Left renal cortex interstitium (tissue), 4 donors: ENCODE results near the gene F2RL3. TPM values are rescaled to one million over a fixed set of nuclear protein-coding genes. Genes with fewer than 3 reads are reported as not detected.

Experiments
- DNase-seq, 4 donors: peaks; one replicate each; pipeline ENCODE4 v3.0.0-alpha.2; 2013; ENCODE audit warnings: low read depth in 4 of 4, low spot score in 2 of 4, missing footprints in 1 of 4
- polyA plus RNA-seq, 4 donors: library from polyadenylated mRNA; unstranded; fragments of 120-200 nt; gene quantifications; one replicate each; pipeline ENCODE4 v1.2.1, GENCODE V29; 2013; ENCODE audit not compliant: insufficient read length in 4 of 4

Gene F2RL3
- 1 to 10 TPM in 3 of 4 donors, under 1 TPM in 1; 0.96 to 1.3 (median 1.2) TPM for polyA plus RNA-seq

DNA sequence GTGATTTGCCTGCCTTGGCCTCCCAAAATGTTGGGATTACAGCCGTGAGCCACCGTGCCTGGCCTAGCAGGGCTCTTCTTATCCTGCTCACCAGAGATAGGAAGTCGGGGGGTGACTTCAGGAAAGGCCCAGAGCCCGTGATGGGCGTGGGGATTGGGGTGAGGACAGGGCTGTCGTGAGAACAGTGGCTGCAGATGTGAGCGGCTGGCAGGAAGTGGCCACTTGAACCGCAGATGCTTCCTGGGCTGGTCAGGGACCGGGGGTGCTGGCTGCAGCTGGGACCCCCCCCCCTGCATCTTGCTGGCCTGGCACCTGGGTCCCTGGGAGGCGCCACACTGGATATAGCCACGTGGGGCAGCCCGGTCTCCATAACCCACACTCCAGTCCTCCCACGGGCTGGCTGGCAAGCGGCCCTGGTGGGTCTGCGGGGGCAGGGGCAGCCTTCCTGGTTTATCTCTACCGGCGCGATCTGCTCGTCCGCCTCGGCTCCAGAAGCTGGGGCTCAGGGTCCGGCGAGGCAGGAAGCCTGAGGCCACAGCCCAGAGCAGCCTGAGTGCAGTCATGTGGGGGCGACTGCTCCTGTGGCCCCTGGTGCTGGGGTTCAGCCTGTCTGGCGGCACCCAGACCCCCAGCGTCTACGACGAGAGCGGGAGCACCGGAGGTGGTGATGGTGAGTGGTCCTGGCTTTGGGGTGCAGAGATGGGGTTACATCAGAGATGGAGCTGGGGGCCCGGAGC lies at the start of gene F2RL3:
Gene F2RL3, plus strand, starts transcription at position 371 of the 737 bp plus-strand sequence. Its CDS starts 191 bp downstream, at position 562.
- peak in 1 of 4 donors; percentile 20 for DNase-seq

DNA sequence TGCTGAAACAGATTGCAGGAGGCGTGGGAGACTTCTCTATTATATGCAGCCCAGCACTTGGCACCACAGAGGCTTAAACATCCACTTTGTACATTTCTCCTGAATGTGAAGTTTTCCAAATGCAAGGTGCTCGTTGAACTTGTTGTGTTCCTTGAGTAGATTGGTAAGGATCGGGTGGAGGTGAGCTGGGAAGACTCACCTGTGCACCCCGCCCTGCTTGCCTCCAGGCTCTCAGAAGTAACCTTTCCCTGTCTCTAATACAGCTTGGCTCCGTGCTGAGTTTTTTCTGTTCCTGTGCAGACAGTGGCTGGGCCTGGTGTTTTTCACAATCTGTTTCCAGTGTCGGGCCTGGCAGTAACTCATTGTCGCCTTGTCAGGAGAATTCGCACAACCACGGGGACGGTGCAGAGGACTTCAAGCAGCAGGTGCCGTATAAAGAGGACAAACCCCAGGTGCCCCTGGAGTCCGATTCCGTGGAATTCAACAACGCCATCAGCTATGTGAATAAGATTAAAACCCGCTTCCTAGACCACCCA lies 47.3 kb upstream of the F2RL3 start:
- no peak for DNase-seq

DNA sequence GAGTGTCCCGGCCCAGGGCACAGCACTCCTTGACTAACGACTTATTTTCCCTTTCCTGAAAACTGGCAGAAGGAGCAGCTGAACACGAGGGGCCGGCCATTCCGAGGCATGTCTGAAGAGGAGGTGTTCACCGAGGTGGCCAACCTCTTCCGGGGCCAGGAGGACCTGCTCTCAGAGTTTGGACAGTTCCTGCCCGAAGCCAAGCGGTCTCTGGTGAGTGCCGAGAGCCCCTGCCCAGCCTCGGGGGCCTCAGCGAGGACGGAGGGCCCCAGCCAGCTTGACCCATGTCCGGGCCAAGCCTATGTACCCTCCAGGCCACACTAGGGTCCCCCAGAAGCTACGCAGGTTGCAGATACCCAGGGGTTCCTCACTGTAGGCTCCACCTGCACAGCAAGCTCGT lies 41.9 kb upstream of the F2RL3 start:
- DNase-seq, result no peak

DNA sequence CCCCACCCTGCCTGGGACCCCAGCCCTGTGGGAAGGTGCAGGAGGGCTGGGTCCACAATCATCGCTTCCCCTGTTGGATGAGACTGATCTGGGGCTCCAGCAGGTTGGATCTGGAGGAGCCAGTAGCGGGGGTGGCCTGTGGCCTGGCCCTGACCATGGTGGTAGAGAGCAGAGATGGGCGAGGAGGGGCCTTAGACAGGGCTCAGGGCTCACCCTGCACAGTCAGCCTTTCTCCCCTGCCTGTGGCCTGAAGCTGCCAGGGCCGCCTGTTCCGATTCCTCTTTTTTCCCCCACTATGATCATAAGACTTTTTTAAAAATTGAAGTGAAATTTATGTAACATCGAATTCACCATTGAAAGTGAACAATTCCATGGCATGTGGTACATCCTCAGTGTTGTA lies 41.4 kb upstream of the F2RL3 start:
- DNase-seq, result no peak

DNA sequence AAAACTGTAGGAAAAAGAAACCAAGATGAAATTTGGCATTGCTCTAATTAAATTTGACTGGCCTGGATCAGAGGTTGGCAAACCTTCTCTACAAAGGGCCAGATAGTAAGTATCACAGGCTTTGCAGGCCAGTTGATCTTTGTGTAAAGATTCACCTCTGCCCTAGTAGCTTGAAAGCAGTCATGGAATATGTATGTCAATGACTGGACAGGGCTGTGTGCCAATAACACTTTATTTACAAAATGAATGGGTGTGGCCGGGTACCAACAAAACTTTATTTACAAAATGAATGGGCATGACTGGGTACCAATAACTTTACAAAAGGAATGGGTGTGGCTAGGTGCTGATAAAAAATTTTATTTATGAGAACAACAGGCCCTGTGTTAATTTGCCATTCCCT lies 39.6 kb upstream of the F2RL3 start:
- DNase-seq, result no peak

DNA sequence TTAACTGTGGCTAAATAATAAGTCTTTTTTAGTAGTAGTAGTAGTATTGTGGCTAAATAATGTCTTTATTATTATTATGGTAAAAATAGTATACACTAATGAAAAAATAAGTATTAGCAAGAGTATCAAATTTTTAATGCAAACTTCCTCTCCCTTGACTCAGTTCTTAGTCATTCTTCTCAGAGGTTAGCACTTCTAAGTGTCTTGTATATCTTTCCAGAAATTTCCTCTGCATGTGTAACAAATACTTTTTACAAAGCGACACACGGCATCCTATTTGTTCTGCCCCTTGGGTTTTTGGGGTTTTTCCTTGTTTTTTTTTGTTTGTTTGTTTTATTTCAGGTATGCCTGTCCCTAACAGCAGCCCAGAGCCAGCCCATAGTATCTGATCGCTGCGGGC lies 38.7 kb upstream of the F2RL3 start:
- DNase-seq, result no peak

DNA sequence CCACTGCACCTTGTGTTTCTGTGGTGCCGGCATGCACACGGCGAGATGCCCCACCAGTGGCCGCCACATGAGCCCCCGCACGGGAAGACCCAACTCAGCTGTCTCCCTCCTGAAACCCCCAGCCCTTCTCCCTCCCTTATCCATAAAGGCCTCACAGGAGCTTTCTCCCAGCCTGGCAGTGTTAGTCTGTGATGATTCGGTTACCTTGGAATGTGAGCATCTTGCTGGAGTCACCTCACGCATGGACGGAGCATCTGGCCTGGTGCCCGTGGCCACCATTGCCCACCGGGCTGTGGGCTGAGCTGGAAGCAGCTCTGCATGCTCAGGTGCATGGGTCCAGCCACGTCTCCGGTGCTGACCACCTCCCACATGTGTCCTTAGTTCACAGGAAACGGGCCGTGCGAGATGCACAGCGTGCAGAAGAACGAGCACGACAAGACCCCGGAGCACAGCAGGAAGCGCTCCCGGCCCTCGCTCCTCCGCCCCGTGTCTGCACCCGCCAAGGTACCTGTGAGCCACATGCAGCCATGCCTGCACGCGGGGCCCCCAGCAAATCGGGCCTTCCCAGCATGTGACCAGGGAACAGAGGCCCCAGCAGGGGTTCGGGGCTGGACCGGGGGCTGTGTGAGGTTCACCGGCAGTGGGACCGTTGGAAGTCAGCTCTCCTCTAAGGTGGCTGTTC lies 37.6 kb upstream of the F2RL3 start:
- no peak for DNase-seq

DNA sequence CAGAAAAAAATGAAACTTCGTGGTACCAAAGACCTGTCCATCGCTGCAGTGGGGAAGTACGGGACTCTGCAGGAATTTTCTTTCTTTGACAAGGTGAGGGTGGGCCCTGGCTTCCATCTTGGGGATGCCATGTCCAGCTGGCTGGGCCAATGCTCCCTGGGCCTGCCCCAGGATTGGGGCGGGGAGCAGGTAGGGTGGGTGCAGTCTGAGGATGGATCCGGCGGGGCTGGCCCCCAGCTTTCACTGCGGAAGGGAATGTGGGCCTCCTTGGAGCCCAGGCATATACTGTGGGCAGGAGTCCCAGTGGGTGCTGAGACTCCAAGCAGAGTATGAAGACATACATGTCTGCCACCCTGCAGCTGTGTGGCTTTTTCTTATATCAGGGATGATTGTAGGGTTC lies 35.7 kb upstream of the F2RL3 start:
- no peak for DNase-seq

DNA sequence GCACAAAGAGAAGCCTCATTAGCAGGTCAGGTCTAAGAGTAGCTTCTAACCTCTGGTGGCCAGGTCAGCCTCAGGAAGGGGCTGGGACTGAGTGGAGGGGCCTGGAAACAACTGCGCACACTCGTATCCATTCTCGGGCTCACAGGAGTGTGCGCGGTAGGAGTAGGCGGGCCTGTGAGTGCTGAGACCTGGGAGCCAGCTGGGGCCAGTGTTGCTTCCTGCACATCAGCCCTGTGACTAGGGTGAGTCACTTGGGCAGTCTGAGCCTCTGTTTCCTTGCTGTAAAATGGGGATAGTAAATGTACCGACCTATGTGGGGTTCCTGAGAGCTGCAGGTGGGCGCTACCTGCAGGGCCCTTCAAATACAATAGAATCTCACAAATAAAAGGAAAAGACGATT lies 32.7 kb upstream of the F2RL3 start:
- no peak for DNase-seq

DNA sequence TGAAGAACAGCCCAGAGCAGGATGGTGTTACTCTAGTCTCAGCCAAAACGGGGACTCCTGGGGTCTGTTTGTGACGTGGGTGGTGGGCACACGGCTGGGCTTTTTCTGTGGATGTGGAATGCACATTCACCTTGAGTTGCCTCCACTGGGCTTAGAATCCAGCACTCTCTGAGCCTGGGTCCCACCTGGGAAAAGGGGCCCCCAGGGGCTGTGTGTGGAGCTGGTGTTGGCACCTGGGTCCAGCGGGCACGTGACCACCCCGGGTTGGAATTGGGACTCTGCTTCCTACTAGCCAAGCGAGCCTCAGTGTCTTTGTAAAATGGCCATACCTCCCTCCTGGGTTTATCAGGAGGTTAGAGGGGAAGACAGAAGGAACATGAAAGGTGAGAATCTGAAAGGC lies 29.2 kb upstream of the F2RL3 start:
- no peak for DNase-seq

DNA sequence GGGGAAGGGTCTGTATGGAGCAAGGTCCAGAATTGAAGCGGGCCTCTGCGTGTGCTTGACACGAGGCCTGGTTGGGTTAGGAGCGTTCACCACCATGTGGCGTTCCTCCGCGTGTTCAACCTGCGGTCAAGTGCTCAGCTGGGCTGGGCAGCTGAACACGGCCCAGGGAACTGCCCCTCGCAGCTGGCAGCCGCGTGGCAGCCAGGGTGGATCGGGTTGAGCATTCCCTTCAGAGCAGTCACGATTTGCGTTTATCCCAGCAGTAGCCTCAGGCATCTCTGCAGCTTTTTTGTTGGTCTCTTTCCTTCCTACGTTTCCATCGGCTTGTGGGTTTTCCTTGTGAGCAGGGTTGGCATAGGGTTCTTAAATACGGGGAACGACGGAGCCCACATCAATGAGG lies 28.7 kb upstream of the F2RL3 start:
- no peak for DNase-seq

DNA sequence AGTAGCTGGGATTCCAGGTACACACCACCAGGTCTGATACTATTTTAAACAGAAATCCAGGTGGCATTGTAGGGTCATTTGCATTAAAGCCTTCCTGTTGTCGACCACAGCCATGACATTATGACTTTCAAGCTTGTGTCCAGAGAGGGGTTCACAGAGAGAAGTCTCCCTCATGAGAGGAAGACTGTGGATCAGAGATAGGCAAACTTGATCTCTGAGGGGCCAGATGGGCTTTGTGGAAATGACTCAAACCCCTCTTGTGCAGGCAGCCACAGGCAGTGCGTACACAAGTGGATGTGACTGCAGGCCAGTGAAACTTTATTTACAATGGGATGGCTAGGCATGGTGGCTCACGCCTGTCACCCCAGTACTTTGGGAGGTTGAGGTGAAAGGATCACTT lies 27.8 kb upstream of the F2RL3 start:
- no peak for DNase-seq

DNA sequence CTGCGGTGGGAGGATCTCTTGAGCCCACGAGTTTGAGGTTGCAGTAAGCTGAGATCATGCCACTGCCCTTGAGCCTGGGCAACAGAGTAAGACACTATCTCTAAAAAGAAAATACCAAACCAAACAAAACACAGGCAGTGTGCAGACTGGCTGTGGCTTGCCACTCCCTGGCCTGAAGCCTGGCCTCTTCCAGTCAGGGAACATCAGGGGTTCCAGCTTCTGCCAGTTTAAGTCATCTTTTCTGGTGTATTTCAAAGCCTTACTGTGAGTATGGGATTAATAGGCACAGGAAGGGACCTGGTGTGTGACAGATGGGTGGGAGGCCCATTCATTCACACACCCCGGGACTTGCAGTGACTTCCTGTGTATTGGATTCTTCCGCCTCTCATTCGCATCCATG lies 27.0 kb upstream of the F2RL3 start:
- no peak for DNase-seq

DNA sequence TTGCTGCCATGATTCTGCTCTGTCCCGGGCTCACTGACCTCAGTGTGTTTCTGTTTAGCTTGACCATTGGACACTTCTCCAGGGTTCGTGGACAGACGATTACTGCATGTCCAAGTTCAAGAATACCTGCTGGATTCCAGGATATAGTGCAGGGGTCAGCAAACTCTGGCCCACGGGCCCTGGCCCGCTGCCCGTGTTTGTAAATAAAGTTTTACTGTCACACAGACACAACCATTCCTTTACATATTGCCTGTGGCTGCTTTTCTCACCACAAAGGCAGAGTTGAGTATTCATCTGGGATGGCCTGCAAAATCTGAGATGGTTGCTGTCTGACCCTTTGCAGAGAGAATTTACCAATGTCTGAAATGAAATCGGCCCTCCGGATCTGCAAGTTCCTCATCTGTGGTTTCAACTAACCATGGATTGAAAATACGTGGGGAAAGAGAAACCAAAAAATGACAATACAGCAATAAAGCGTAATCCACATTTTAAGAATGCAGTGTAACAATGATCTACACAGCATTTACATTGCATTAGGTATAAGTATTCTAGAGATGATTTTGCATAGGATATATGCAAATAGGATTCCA lies 25.9 kb upstream of the F2RL3 start:
- no peak for DNase-seq

DNA sequence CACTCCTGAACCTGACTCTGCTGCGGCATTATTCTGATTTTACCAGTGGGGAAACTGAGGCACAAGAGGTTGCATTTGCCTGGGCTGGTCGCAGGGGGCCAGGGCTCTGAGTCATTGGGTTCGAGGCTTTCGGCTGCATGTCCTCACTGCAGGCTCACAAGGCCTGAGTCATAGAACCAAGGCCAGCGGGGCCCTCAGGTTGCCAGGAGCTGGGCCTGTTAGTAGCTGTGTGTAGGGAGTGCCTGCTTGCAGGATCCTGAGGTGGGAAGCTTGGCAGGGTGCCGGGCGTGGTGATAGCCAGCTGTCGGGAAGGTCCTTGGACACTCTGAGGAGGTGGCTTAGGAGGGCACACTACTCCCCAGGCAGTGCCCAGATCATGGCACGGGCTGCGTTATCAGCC lies 21.6 kb upstream of the F2RL3 start:
- DNase-seq, result no peak

DNA sequence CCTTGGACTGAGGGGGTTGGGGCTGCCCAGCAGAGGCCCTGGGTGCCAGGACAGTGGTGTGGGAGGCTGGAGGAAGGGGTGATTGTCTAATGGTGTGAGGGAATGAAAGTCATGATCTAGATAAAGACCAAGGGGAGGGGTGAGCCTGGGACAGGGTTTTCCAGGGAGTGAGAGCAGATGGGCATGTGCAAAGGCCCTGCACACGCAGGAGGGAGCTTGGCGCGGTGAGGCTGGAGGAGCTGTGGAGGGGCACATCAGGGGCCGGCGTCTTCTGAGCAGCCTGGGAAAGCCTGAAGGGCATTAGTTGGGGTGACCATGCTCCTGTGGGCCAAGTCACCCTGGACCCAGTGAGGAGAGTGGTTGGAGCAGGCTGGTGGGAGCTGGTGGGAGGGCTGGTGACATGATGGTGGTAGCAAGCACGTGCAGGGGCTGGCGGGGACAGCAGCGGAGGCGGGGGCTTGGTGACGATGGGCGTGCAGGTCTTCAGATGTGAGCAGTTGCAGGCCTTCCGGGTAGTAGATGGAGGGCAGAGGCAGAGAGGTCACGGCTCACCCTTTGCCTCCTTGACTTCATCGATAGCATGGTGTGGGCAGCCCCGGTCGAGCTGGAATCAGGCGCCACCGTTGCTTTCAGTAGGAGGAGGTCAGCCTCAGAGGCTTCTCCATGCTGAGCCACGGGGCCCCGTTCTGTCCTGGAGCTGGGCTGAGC lies 20.2 kb upstream of the F2RL3 start:
- no peak for DNase-seq

DNA sequence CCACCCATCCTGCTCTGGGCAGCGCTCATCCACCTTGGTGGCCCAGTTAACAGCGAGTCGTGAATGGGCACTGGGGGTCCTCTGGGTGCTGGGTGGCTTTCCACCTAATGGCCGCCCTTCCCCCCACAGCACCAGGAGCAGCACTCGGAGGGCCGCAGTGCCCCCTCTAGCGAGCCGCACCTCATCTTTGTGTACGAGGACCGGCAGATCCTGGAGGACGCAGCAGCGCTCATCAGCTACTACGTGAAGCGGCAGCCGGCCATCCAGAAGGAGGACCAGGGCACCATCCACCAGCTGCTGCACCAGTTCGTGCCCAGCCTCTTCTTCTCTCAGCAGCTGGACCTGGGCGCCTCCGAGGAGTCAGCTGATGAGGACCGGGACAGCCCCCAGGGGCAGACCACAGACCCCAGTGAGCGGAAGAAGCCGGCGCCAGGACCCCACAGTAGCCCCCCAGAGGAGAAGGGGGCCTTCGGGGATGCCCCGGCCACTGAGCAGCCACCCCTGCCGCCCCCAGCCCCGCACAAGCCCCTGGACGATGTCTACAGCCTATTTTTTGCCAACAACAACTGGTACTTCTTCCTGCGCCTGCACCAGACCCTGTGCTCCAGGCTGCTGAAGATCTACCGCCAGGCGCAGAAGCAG lies 19.3 kb upstream of the F2RL3 start:
- no peak for DNase-seq

DNA sequence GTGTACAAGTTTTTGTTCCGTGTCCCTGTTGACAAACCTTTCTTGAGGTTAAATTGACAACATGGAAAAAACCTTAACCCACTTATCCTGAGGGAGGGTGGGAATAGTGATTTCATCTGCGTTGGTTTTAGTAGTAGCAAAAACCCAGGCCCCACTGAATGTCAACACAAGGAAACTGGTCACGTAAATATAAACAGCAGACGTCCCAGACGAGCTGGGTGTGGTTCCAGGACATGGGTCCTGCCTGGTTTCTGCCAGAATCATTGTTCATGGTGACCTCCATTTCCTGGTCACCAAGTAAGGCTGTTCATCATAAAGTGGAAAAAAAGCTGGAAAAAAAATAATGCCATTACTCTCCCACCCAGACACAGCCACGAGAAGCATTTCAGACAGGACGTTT lies 16.9 kb upstream of the F2RL3 start:
- no peak for DNase-seq

DNA sequence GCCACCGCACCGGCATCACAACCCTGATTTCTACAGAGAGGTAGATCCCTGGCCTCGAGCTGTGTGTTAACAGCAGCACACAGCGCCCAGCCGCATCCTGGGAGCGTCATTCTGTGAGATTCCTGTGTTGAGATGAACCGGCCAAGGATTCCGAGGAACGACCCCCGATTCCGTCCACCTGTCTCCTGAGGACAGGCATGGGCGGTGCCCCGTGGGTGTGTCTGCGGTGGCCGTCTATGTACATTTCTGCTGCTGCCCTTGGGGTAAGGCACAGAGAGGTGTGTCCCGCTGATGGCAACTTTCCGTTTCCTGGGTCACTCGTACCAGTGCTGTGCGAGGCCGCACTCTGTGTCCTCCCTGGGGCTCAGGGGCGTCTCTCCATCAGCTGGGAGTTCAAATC lies 16.1 kb upstream of the F2RL3 start:
- no peak for DNase-seq

DNA sequence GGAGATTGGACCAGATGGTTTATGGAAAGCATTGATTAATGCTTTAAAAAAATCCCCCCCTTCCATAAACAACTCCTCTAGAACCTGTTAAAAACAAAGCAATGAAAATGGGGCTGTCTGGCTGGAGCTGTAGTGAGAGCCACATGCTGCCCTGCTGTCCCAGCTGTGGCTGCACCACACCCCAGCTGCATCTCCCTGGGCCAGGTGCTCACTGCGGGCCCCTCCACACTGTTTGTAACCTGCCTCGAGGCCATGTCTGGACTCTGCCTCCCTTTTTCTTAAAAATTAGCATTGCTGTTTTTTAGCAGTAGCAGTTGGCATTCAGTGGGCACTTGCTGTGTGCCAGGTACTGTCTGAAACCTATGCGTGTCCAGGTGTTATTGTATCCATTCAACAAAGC lies 15.2 kb upstream of the F2RL3 start:
- DNase-seq, result no peak
